ENCODE data around the gene SLC35C1.

The SLC35C1 gene

GRCh38 chr11:45809456-45810395 is 4.8 kb downstream of the SLC35C1 start:
- no peaks in the 10 kb centered on the region for H3K9me3 ChIP-seq
- peaks cover 52% of the 10 kb centered on the region for H3K36me3 ChIP-seq
- no peak overlapping the region for H3K27ac ChIP-seq
- peaks cover 66% of the 10 kb centered on the region for H3K4me1 ChIP-seq
- H4K20me1 ChIP-seq = peaks cover 44% of the 10 kb centered on the region
- no peaks in the 10 kb centered on the region for H3K27me3 ChIP-seq
- TF ChIP-seq Cebpa-rat (IDR thresholded peaks at IDR 0.05) = no peak
- no peak overlapping the region for H3K4me3 ChIP-seq
- no peak overlapping the region for H3K9ac ChIP-seq
- peak overlapping the region; percentile 11 for H3K4me2 ChIP-seq

- TF ChIP-seq Cebpa-rat (IDR thresholded peaks at IDR 0.05) = no peak
- H3K27me3 ChIP-seq = no peaks in the 10 kb centered on the region
- peaks cover 52% of the 10 kb centered on the region for H3K36me3 ChIP-seq
- peak overlapping the region; percentile 61 for H3K4me2 ChIP-seq
- H3K4me3 ChIP-seq = no peak overlapping the region
- peak overlapping the region; percentile 23; the same call in 1 of the 2 replicates for H3K27ac ChIP-seq
- H3K4me1 ChIP-seq = peaks cover 63% of the 10 kb centered on the region
- H3K9me3 ChIP-seq = no peaks in the 10 kb centered on the region
- H3K9ac ChIP-seq = no peak overlapping the region
- peaks cover 44% of the 10 kb centered on the region for H4K20me1 ChIP-seq
Measured at GRCh38 chr11:45810431-45811108, 5.6 kb downstream of the SLC35C1 start.

GRCh38 chr11:45811109-45811435 is 6.1 kb downstream of the SLC35C1 start:
- H3K9me3 ChIP-seq = no peaks in the 10 kb centered on the region
- TF ChIP-seq Cebpa-rat (IDR thresholded peaks at IDR 0.05) = no peak
- H3K9ac ChIP-seq = no peak overlapping the region
- peaks cover 44% of the 10 kb centered on the region for H4K20me1 ChIP-seq
- H3K4me3 ChIP-seq = no peak overlapping the region
- H3K36me3 ChIP-seq = peaks cover 52% of the 10 kb centered on the region
- H3K4me2 ChIP-seq = peak overlapping the region; percentile 61
- no peaks in the 10 kb centered on the region for H3K27me3 ChIP-seq
- peak overlapping the region; percentile 23; the same call in 1 of the 2 replicates for H3K27ac ChIP-seq
- H3K4me1 ChIP-seq = peaks cover 58% of the 10 kb centered on the region

GRCh38 chr11:45811571-45812290 is 6.8 kb downstream of the SLC35C1 start:
- Histone ChIP-seq H3K4me2 (peak overlapping the region; percentile 61), H3K27ac (peak overlapping the region; percentile 23), H3K9ac (no peak overlapping the region), H3K27me3 (no peaks in the 10 kb centered on the region), H3K4me1 (peaks cover 52% of the 10 kb centered on the region), H3K4me3 (no peak overlapping the region), H4K20me1 (peaks cover 44% of the 10 kb centered on the region), H3K9me3 (no peaks in the 10 kb centered on the region), H3K36me3 (peaks cover 52% of the 10 kb centered on the region)
- no peak for TF ChIP-seq Cebpa-rat (IDR thresholded peaks at IDR 0.05)

GRCh38 chr11:45812581-45813548 is 7.9 kb downstream of the SLC35C1 start:
- Histone ChIP-seq H3K36me3 (peaks cover 50% of the 10 kb centered on the region), H3K27me3 (no peaks in the 10 kb centered on the region), H3K4me1 (peaks cover 40% of the 10 kb centered on the region), H4K20me1 (peaks cover 38% of the 10 kb centered on the region), H3K4me3 (no peak overlapping the region), H3K9ac (no peak overlapping the region), H3K27ac (no peak overlapping the region), H3K9me3 (no peaks in the 10 kb centered on the region), H3K4me2 (no peak overlapping the region)
- no peak for TF ChIP-seq Cebpa-rat (IDR thresholded peaks at IDR 0.05)

- Histone ChIP-seq H4K20me1 (peaks cover 23% of the 10 kb centered on the region), H3K9me3 (no peaks in the 10 kb centered on the region), H3K4me3 (no peak overlapping the region), H3K9ac (no peak overlapping the region), H3K27me3 (no peaks in the 10 kb centered on the region), H3K4me1 (peaks cover 19% of the 10 kb centered on the region), H3K36me3 (peaks cover 22% of the 10 kb centered on the region), H3K27ac (no peak overlapping the region), H3K4me2 (no peak overlapping the region)
- TF ChIP-seq Cebpa-rat (IDR thresholded peaks at IDR 0.05) = no peak
Measured at GRCh38 chr11:45815747-45816146, 10.8 kb downstream of the SLC35C1 start.

- peaks cover 14% of the 10 kb centered on the region for H4K20me1 ChIP-seq
- H3K4me2 ChIP-seq = no peak overlapping the region
- no peak overlapping the region for H3K27ac ChIP-seq
- H3K36me3 ChIP-seq = peaks cover 14% of the 10 kb centered on the region
- H3K9ac ChIP-seq = no peak overlapping the region
- H3K4me1 ChIP-seq = peaks cover 10% of the 10 kb centered on the region
- no peaks in the 10 kb centered on the region for H3K9me3 ChIP-seq
- H3K27me3 ChIP-seq = no peaks in the 10 kb centered on the region
- no peak for TF ChIP-seq Cebpa-rat (IDR thresholded peaks at IDR 0.05)
- no peak overlapping the region for H3K4me3 ChIP-seq
Measured at GRCh38 chr11:45816614-45817013, 11.7 kb downstream of the SLC35C1 start.

- no peak overlapping the region for H3K27ac ChIP-seq
- peaks cover 4% of the 10 kb centered on the region for H3K4me1 ChIP-seq
- no peak for TF ChIP-seq Cebpa-rat (IDR thresholded peaks at IDR 0.05)
- H3K36me3 ChIP-seq = peaks cover 8% of the 10 kb centered on the region
- H3K4me3 ChIP-seq = no peak overlapping the region
- H3K27me3 ChIP-seq = no peaks in the 10 kb centered on the region
- peaks cover 8% of the 10 kb centered on the region for H4K20me1 ChIP-seq
- H3K9me3 ChIP-seq = no peaks in the 10 kb centered on the region
- H3K9ac ChIP-seq = no peak overlapping the region
- no peak overlapping the region for H3K4me2 ChIP-seq
Measured at GRCh38 chr11:45817191-45817590, 12.2 kb downstream of the SLC35C1 start.

All from BLaER1 (cell line).